WTC11 (cell line): ENCODE measurements around the gene SPG11. TPM values are rescaled to one million over a fixed set of nuclear protein-coding genes. Genes with fewer than 3 reads are reported as not detected.

Experiments used
- AR ChIP-seq: fragments of 250-450 bp; sonication (Bioruptor Pico); IDR thresholded peaks from 2 replicates; pipeline ENCODE4 v1.9.0; 2021; ENCODE audit warnings: mild to moderate bottlenecking
- E2F5 ChIP-seq: sonication (generic); formaldehyde crosslinking; IDR thresholded peaks from 2 replicates; pipeline ENCODE4 v1.8.1; 2022; ENCODE audit warnings: mild to moderate bottlenecking, moderate library complexity, missing genetic modification reagents
- ETV6 ChIP-seq: sonication (generic); formaldehyde crosslinking; IDR thresholded peaks from 2 replicates; pipeline ENCODE4 v1.8.1; 2022; ENCODE audit warnings: mild to moderate bottlenecking, missing genetic modification reagents
- GTF2I ChIP-seq: fragments of 250-450 bp; sonication (Bioruptor Pico); conservative IDR thresholded peaks from 2 replicates; pipeline ENCODE4 v1.4.0; 2021; ENCODE audit warnings: mild to moderate bottlenecking
- HMGA2 ChIP-seq: fragments of 250-450 bp; sonication (Bioruptor Pico); IDR thresholded peaks from 2 replicates; pipeline ENCODE4 v1.4.0; 2021; ENCODE audit warnings: mild to moderate bottlenecking, moderate library complexity
- RORB ChIP-seq: fragments of 250-450 bp; sonication (Bioruptor Pico); IDR thresholded peaks from 2 replicates; pipeline ENCODE4 v1.9.0; 2021; ENCODE audit warnings: mild to moderate bottlenecking
- SP1 ChIP-seq: sonication (generic); formaldehyde crosslinking; conservative IDR thresholded peaks from 2 replicates; pipeline ENCODE4 v1.8.1; 2022; ENCODE audit warnings: missing genetic modification reagents
- ZNF232 ChIP-seq: sonication (generic); formaldehyde crosslinking; IDR thresholded peaks from 2 replicates; pipeline ENCODE4 v1.8.0; 2022; ENCODE audit warnings: mild to moderate bottlenecking, missing genetic modification reagents
- total RNA-seq: library from RNA; stranded (reverse); gene quantifications from 3 replicates; pipeline ENCODE4 v1.2.3, GENCODE V29; 2021
- TF ChIP-seq, protein P1 (sequence below): fragments of 250-450 bp; sonication (Bioruptor Pico); IDR thresholded peaks from 2 replicates; pipeline ENCODE4 v1.9.0; 2021; ENCODE audit warnings: mild to moderate bottlenecking, borderline replicate concordance
- TF ChIP-seq, protein P2 (sequence below): sonication (generic); formaldehyde crosslinking; IDR thresholded peaks from 2 replicates; pipeline ENCODE4 v1.8.1; 2023; ENCODE audit warnings: mild to moderate bottlenecking, moderate library complexity, missing genetic modification reagents
- TF ChIP-seq, protein P3 (sequence below): fragments of 250-450 bp; sonication (Bioruptor Pico); IDR thresholded peaks from 2 replicates; pipeline ENCODE4 v2.1.2; 2022; ENCODE audit warnings: mild to moderate bottlenecking, moderate library complexity
- TF ChIP-seq, protein P4 (sequence below): sonication (generic); formaldehyde crosslinking; IDR thresholded peaks from 2 replicates; pipeline ENCODE4 v1.8.0; 2022; ENCODE audit warnings: mild to moderate bottlenecking, missing genetic modification reagents

SPG11 gene
- total RNA-seq, 1 experiment from 2014 or later: 46.4 TPM

DNA sequence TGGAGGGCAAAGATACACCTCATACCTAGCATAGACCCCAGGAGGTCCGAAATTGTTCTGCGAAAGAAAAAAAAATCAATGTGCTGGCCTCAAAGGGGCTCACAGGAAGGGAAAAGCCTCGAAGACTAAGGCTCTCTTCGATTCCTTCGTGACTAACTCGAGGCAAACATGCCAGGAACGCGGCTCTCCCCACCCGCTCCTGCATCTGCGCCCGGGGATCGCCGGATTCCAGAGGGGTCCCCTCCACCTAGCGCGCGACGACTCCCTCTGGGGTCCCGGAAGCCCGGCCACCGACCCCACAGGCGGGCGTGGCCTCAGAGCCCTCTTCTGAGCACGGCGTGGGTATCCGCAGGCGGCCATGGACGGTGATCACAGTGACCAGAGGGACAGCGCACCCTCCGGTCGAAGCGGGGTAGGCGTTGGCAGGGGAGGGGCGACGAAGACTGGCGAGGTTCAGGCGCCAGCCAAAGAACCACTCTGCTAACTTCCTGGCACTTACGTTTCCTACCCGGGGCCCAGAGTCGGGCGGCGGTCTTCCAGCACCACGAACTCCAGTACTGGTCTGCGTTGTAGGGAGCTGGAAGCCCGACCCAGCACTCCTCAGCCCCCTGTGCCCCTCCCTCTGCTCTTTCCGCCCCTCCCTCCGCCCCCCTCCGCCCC lies 127.0 kb downstream of the SPG11 start (continued):
- TF ChIP-seq AR (CRISPR knock-in tag): no peak
- TF ChIP-seq, protein P1, sequence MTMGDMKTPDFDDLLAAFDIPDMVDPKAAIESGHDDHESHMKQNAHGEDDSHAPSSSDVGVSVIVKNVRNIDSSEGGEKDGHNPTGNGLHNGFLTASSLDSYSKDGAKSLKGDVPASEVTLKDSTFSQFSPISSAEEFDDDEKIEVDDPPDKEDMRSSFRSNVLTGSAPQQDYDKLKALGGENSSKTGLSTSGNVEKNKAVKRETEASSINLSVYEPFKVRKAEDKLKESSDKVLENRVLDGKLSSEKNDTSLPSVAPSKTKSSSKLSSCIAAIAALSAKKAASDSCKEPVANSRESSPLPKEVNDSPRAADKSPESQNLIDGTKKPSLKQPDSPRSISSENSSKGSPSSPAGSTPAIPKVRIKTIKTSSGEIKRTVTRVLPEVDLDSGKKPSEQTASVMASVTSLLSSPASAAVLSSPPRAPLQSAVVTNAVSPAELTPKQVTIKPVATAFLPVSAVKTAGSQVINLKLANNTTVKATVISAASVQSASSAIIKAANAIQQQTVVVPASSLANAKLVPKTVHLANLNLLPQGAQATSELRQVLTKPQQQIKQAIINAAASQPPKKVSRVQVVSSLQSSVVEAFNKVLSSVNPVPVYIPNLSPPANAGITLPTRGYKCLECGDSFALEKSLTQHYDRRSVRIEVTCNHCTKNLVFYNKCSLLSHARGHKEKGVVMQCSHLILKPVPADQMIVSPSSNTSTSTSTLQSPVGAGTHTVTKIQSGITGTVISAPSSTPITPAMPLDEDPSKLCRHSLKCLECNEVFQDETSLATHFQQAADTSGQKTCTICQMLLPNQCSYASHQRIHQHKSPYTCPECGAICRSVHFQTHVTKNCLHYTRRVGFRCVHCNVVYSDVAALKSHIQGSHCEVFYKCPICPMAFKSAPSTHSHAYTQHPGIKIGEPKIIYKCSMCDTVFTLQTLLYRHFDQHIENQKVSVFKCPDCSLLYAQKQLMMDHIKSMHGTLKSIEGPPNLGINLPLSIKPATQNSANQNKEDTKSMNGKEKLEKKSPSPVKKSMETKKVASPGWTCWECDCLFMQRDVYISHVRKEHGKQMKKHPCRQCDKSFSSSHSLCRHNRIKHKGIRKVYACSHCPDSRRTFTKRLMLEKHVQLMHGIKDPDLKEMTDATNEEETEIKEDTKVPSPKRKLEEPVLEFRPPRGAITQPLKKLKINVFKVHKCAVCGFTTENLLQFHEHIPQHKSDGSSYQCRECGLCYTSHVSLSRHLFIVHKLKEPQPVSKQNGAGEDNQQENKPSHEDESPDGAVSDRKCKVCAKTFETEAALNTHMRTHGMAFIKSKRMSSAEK: no peak
- TF ChIP-seq, protein P2, sequence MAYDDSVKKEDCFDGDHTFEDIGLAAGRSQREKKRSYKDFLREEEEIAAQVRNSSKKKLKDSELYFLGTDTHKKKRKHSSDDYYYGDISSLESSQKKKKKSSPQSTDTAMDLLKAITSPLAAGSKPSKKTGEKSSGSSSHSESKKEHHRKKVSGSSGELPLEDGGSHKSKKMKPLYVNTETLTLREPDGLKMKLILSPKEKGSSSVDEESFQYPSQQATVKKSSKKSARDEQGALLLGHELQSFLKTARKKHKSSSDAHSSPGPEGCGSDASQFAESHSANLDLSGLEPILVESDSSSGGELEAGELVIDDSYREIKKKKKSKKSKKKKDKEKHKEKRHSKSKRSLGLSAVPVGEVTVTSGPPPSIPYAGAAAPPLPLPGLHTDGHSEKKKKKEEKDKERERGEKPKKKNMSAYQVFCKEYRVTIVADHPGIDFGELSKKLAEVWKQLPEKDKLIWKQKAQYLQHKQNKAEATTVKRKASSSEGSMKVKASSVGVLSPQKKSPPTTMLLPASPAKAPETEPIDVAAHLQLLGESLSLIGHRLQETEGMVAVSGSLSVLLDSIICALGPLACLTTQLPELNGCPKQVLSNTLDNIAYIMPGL (CRISPR knock-in tag): peak; percentile 32; the same call in 1 of the 2 replicates
- TF ChIP-seq ZNF232 (CRISPR knock-in tag): no peak
- no peak for TF ChIP-seq RORB (CRISPR knock-in tag)
- TF ChIP-seq E2F5 (CRISPR knock-in tag): no peak
- no peak for TF ChIP-seq SP1
- no peak for TF ChIP-seq ETV6
- no peak for TF ChIP-seq HMGA2 (CRISPR knock-in tag)
- TF ChIP-seq, protein P3, sequence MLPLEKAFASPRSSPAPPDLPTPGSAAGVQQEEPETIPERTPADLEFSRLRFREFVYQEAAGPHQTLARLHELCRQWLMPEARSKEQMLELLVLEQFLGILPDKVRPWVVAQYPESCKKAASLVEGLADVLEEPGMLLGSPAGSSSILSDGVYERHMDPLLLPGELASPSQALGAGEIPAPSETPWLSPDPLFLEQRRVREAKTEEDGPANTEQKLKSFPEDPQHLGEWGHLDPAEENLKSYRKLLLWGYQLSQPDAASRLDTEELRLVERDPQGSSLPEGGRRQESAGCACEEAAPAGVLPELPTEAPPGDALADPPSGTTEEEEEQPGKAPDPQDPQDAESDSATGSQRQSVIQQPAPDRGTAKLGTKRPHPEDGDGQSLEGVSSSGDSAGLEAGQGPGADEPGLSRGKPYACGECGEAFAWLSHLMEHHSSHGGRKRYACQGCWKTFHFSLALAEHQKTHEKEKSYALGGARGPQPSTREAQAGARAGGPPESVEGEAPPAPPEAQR (CRISPR knock-in tag): no peak
- no peak for TF ChIP-seq GTF2I (CRISPR knock-in tag)
- TF ChIP-seq, protein P4, sequence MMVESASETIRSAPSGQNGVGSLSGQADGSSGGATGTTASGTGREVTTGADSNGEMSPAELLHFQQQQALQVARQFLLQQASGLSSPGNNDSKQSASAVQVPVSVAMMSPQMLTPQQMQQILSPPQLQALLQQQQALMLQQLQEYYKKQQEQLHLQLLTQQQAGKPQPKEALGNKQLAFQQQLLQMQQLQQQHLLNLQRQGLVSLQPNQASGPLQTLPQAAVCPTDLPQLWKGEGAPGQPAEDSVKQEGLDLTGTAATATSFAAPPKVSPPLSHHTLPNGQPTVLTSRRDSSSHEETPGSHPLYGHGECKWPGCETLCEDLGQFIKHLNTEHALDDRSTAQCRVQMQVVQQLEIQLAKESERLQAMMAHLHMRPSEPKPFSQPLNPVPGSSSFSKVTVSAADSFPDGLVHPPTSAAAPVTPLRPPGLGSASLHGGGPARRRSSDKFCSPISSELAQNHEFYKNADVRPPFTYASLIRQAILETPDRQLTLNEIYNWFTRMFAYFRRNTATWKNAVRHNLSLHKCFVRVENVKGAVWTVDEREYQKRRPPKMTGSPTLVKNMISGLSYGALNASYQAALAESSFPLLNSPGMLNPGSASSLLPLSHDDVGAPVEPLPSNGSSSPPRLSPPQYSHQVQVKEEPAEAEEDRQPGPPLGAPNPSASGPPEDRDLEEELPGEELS: peak; percentile 79; the same call in 1 of the 2 replicates
